ENCODE results near the gene GCN1.

DNA sequence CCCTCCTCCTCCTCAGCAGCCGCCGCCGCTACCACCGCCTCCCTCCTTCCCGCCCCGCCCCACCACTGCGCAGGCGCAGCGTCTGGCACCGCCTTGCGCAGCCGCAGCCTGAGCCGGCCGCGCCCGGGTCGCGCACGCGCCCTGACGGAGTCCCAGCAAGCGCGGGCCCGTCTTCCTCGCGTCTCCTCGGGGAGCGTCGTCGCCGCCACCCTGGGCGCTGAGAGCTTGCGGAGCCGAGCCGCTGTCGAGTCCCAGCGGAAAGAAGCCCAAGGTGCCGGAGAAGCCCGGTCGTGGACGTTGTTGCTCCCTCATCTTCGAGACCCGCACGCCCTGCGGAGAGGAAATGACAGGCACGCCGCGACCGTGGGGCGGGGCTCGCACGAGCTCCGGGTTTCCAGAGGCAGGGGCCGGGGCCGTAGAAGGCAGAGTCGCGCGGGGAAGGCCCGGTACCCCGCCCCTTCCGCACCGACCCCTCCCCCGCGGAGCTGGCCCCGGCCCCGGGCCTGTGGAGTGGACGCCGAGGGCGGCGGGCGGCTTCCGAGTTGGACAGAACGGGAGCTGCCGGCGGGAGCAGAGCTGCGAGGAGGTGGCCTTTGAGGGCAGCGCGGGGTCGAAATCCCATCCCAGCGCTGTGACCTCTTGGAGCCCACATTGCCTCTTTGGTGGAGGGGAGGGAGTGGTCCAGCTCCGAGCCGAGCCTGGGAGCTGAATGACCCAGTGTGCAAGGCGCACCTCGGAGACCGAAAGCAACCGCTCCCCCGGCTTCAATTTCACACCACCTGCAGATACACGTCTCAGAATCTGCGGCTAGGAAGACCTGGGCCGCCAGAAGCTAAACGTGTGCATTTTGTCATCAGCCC is 77.5 kb downstream of the GCN1 start:
- TF ChIP-seq, protein P1, sequence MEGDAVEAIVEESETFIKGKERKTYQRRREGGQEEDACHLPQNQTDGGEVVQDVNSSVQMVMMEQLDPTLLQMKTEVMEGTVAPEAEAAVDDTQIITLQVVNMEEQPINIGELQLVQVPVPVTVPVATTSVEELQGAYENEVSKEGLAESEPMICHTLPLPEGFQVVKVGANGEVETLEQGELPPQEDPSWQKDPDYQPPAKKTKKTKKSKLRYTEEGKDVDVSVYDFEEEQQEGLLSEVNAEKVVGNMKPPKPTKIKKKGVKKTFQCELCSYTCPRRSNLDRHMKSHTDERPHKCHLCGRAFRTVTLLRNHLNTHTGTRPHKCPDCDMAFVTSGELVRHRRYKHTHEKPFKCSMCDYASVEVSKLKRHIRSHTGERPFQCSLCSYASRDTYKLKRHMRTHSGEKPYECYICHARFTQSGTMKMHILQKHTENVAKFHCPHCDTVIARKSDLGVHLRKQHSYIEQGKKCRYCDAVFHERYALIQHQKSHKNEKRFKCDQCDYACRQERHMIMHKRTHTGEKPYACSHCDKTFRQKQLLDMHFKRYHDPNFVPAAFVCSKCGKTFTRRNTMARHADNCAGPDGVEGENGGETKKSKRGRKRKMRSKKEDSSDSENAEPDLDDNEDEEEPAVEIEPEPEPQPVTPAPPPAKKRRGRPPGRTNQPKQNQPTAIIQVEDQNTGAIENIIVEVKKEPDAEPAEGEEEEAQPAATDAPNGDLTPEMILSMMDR (IDR thresholded peaks at IDR 0.05) = no peak
- TF ChIP-seq POLR2A (IDR thresholded peaks at IDR 0.05) = peak; percentile 59 to 77 (median 67)

Measured in body of pancreas (tissue), 4 donors.